Sigmoid colon (tissue), 3 donors: Measurements from ENCODE around the gene EDRF1.

ENCODE experiments used
- POLR2A ChIP-seq, 2 donors: fragments of 450-650 bp; IDR thresholded peaks; one replicate each; pipeline ENCODE4 v1.6.1; 2016; ENCODE audit warnings: antibody characterized with exemption in 2 of 2, mild to moderate bottlenecking in 2 of 2, moderate library complexity in 2 of 2
- TF ChIP-seq, protein P1 (sequence below), 4 experiments: fragments of 450-650 bp in 3 of 4; fragments of 200-600 bp in 1 of 4; IDR thresholded peaks; one replicate each; pipeline ENCODE4 v1.5.1; 2016 to 2019; ENCODE audit warnings: antibody characterized with exemption in 4 of 4, mild to moderate bottlenecking in 3 of 4, moderate library complexity in 2 of 4

DNA sequence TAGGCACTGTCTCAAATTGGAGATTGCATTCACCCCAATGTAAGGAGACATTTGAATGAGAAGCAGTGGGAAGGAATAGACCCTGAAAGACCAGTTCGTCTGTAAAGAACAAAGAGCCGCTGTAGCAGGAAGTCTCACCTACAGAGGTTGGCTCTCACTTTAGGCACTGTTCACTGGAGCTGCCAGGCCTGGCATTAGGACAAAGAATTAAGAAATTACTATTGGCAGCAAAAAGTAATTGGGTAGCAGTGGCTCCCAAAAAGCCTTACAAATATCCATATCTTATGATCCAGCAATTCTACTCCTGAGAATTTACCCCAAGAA is 26.0 kb upstream of the EDRF1 start:
- TF ChIP-seq POLR2A (IDR thresholded peaks at IDR 0.05), result no peak
- TF ChIP-seq, protein P1, sequence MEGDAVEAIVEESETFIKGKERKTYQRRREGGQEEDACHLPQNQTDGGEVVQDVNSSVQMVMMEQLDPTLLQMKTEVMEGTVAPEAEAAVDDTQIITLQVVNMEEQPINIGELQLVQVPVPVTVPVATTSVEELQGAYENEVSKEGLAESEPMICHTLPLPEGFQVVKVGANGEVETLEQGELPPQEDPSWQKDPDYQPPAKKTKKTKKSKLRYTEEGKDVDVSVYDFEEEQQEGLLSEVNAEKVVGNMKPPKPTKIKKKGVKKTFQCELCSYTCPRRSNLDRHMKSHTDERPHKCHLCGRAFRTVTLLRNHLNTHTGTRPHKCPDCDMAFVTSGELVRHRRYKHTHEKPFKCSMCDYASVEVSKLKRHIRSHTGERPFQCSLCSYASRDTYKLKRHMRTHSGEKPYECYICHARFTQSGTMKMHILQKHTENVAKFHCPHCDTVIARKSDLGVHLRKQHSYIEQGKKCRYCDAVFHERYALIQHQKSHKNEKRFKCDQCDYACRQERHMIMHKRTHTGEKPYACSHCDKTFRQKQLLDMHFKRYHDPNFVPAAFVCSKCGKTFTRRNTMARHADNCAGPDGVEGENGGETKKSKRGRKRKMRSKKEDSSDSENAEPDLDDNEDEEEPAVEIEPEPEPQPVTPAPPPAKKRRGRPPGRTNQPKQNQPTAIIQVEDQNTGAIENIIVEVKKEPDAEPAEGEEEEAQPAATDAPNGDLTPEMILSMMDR (IDR thresholded peaks at IDR 0.05), result no peak
